ENCODE results near the gene CCDC152. TPM values are rescaled to one million over a fixed set of nuclear protein-coding genes. Genes with fewer than 3 reads are reported as not detected.
"Not testable (repeated sequence)": the region's sequence is repeated elsewhere in the genome, so short reads cannot be mapped to it uniquely, and the experiment has no call there.

The CCDC152 gene
- 10 to 100 TPM; 10.5 to 13.5 TPM for total RNA-seq

GRCh38 chr5:42756606-42757601 lies at the start of gene CCDC152:
CCDC152 (plus strand) TSS chr5:42756818; CDS start chr5:42759122, 2,304 bp downstream.
- peak; percentile 65 to 70 for DNase-seq
- ATAC-seq (replicated peaks in 1 of 2): peak; percentile 99
- Mint-ChIP-seq H3K27me3 (ENCODE audit: low read depth) (peaks cover 6% of the 10 kb centered on the region), H3K27ac (peak within 1 kb of the TSS; percentile 39), H3K36me3 (ENCODE audit: insufficient read depth in 2 of 2) (no peaks in the 10 kb centered on the region), H3K9me3 (no peaks in the 10 kb centered on the region), H3K4me1 (ENCODE audit: low read depth) (peaks cover 10% of the 10 kb centered on the region), H3K4me3 (peak within 1 kb of the TSS; percentile 89 to 91)

- H3K4me1 Mint-ChIP-seq (ENCODE audit: low read depth): peaks cover 10% of the 10 kb centered on the region
- H3K4me3 Mint-ChIP-seq: no peak overlapping the region
- no peaks in the 10 kb centered on the region for H3K36me3 Mint-ChIP-seq (ENCODE audit: insufficient read depth in 2 of 2)
- no peak overlapping the region for H3K27ac Mint-ChIP-seq
- H3K9me3 Mint-ChIP-seq: no peaks in the 10 kb centered on the region
- H3K27me3 Mint-ChIP-seq (ENCODE audit: low read depth): peaks cover 6% of the 10 kb centered on the region
- no peak for DNase-seq
- ATAC-seq (replicated peaks in 1 of 2): no peak
These were observed 40.8 kb upstream of the CCDC152 start for GRCh38 chr5:42715785-42716184.

- Mint-ChIP-seq H3K27ac (no peak overlapping the region), H3K4me3 (peak overlapping the region in 1 of 2 donors; percentile 2), H3K4me1 (ENCODE audit: low read depth) (peaks cover 10% of the 10 kb centered on the region), H3K36me3 (ENCODE audit: insufficient read depth in 2 of 2) (no peaks in the 10 kb centered on the region), H3K9me3 (no peaks in the 10 kb centered on the region), H3K27me3 (ENCODE audit: low read depth) (no peaks in the 10 kb centered on the region)
- DNase-seq (peak; percentile 21 to 37), ATAC-seq (replicated peaks in 1 of 2) (peak; percentile 92 to 95)
These were observed 38.0 kb upstream of the CCDC152 start for GRCh38 chr5:42718591-42718990.

- Mint-ChIP-seq H3K4me3 (no peak overlapping the region), H3K27ac (no peak overlapping the region), H3K27me3 (ENCODE audit: low read depth) (no peaks in the 10 kb centered on the region), H3K36me3 (ENCODE audit: insufficient read depth in 2 of 2) (no peaks in the 10 kb centered on the region), H3K4me1 (ENCODE audit: low read depth) (peaks cover 10% of the 10 kb centered on the region), H3K9me3 (no peaks in the 10 kb centered on the region)
- DNase-seq (peak in 1 of 2 donors; percentile 1), ATAC-seq (replicated peaks in 1 of 2) (peak; percentile 30 to 50)
These were observed 37.6 kb upstream of the CCDC152 start for GRCh38 chr5:42719034-42719433.

- Mint-ChIP-seq H3K9me3 (no peaks in the 10 kb centered on the region), H3K27me3 (ENCODE audit: low read depth) (no peaks in the 10 kb centered on the region), H3K4me1 (ENCODE audit: low read depth) (peaks cover 10% of the 10 kb centered on the region), H3K4me3 (peak overlapping the region in 1 of 2 donors; percentile 46), H3K36me3 (ENCODE audit: insufficient read depth in 2 of 2) (no peaks in the 10 kb centered on the region), H3K27ac (no peak overlapping the region)
- ATAC-seq (replicated peaks in 1 of 2): no peak
- DNase-seq: no peak
These were observed 36.4 kb upstream of the CCDC152 start for GRCh38 chr5:42720251-42720650.

GRCh38 chr5:42721484-42721883 lies 35.1 kb upstream of the CCDC152 start:
- Mint-ChIP-seq H3K27ac (no peak overlapping the region), H3K4me1 (ENCODE audit: low read depth) (peaks cover 10% of the 10 kb centered on the region), H3K9me3 (no peaks in the 10 kb centered on the region), H3K4me3 (no peak overlapping the region), H3K36me3 (ENCODE audit: insufficient read depth in 2 of 2) (no peaks in the 10 kb centered on the region), H3K27me3 (ENCODE audit: low read depth) (no peaks in the 10 kb centered on the region)
- no peak for DNase-seq
- no peak for ATAC-seq (replicated peaks in 1 of 2)

- ATAC-seq (replicated peaks in 1 of 2); H3K4me1 Mint-ChIP-seq (ENCODE audit: low read depth); H3K36me3 Mint-ChIP-seq (ENCODE audit: insufficient read depth in 2 of 2); H3K27ac Mint-ChIP-seq; DNase-seq; H3K4me3 Mint-ChIP-seq; H3K9me3 Mint-ChIP-seq; H3K27me3 Mint-ChIP-seq (ENCODE audit: low read depth): not testable (repeated sequence)
These were observed 22.0 kb upstream of the CCDC152 start for GRCh38 chr5:42734531-42735058.

- H3K4me3 Mint-ChIP-seq: no peak overlapping the region
- no peak for ATAC-seq (replicated peaks in 1 of 2)
- no peak overlapping the region for H3K27ac Mint-ChIP-seq
- peaks cover 0 to 2% of the 10 kb centered on the region in 2 donors for H3K9me3 Mint-ChIP-seq
- H3K36me3 Mint-ChIP-seq (ENCODE audit: insufficient read depth in 2 of 2): no peaks in the 10 kb centered on the region
- no peak for DNase-seq
- no peaks in the 10 kb centered on the region for H3K27me3 Mint-ChIP-seq (ENCODE audit: low read depth)
- H3K4me1 Mint-ChIP-seq (ENCODE audit: low read depth): no peaks in the 10 kb centered on the region
These were observed 15.7 kb upstream of the CCDC152 start for GRCh38 chr5:42740920-42741319.

GRCh38 chr5:42745426-42745825 lies 11.2 kb upstream of the CCDC152 start:
- H3K4me1 Mint-ChIP-seq (ENCODE audit: low read depth): no peaks in the 10 kb centered on the region
- no peak overlapping the region for H3K27ac Mint-ChIP-seq
- H3K36me3 Mint-ChIP-seq (ENCODE audit: insufficient read depth in 2 of 2): no peaks in the 10 kb centered on the region
- no peaks in the 10 kb centered on the region for H3K27me3 Mint-ChIP-seq (ENCODE audit: low read depth)
- no peak overlapping the region for H3K4me3 Mint-ChIP-seq
- peaks cover 1 to 2% of the 10 kb centered on the region in 2 donors for H3K9me3 Mint-ChIP-seq
- ATAC-seq (replicated peaks in 1 of 2) (no peak), DNase-seq (peak in 1 of 2 donors; percentile 10)

- no peak overlapping the region for H3K27ac Mint-ChIP-seq
- H3K27me3 Mint-ChIP-seq (ENCODE audit: low read depth): no peaks in the 10 kb centered on the region
- ATAC-seq (replicated peaks in 1 of 2): no peak
These were observed 10.8 kb upstream of the CCDC152 start for GRCh38 chr5:42745856-42746255.

GRCh38 chr5:42749020-42749419 lies 7.6 kb upstream of the CCDC152 start:
- ATAC-seq (replicated peaks in 1 of 2) (peak in 1 of 2 donors; percentile 50), DNase-seq (no peak)
- Mint-ChIP-seq H3K27ac (no peak overlapping the region), H3K4me3 (no peak overlapping the region), H3K36me3 (ENCODE audit: insufficient read depth in 2 of 2) (no peaks in the 10 kb centered on the region), H3K27me3 (ENCODE audit: low read depth) (no peaks in the 10 kb centered on the region), H3K9me3 (peaks cover 0 to 1% of the 10 kb centered on the region in 2 donors), H3K4me1 (ENCODE audit: low read depth) (no peaks in the 10 kb centered on the region)

More at GRCh38 chr5:42745856-42746255, 10.8 kb upstream of the CCDC152 start:
- no peaks in the 10 kb centered on the region for H3K36me3 Mint-ChIP-seq (ENCODE audit: insufficient read depth in 2 of 2)
- no peak for DNase-seq
- no peak overlapping the region for H3K4me3 Mint-ChIP-seq
- H3K4me1 Mint-ChIP-seq (ENCODE audit: low read depth): no peaks in the 10 kb centered on the region
- peaks cover 1 to 2% of the 10 kb centered on the region in 2 donors for H3K9me3 Mint-ChIP-seq

- H3K36me3 Mint-ChIP-seq (ENCODE audit: insufficient read depth in 2 of 2): no peaks in the 10 kb centered on the region
- no peaks in the 10 kb centered on the region for H3K4me1 Mint-ChIP-seq (ENCODE audit: low read depth)
- no peak overlapping the region for H3K27ac Mint-ChIP-seq
- DNase-seq: no peak
- peaks cover 0 to 1% of the 10 kb centered on the region in 2 donors for H3K9me3 Mint-ChIP-seq
- no peaks in the 10 kb centered on the region for H3K27me3 Mint-ChIP-seq (ENCODE audit: low read depth)
- no peak overlapping the region for H3K4me3 Mint-ChIP-seq
- no peak for ATAC-seq (replicated peaks in 1 of 2)
These were observed 6.1 kb upstream of the CCDC152 start for GRCh38 chr5:42750507-42750906.

- ATAC-seq (replicated peaks in 1 of 2) (no peak), DNase-seq (no peak)
- H3K27ac Mint-ChIP-seq: no peak overlapping the region
- no peak overlapping the region for H3K4me3 Mint-ChIP-seq
- no peaks in the 10 kb centered on the region for H3K27me3 Mint-ChIP-seq (ENCODE audit: low read depth)
- H3K36me3 Mint-ChIP-seq (ENCODE audit: insufficient read depth in 2 of 2): no peaks in the 10 kb centered on the region
- H3K4me1 Mint-ChIP-seq (ENCODE audit: low read depth): no peaks in the 10 kb centered on the region
- peaks cover 0 to 1% of the 10 kb centered on the region in 2 donors for H3K9me3 Mint-ChIP-seq
These were observed 5.6 kb upstream of the CCDC152 start for GRCh38 chr5:42751044-42751443.
